Endothelial cell of umbilical vein (primary cell): ENCODE results near the gene AQR. TPM values are rescaled to one million over a fixed set of nuclear protein-coding genes. Genes with fewer than 3 reads are reported as not detected.

Source experiments
- BruUV-seq: library from RNA; stranded (reverse); fragments of 400-500 nt; replicated peaks from 2 replicates; lab custom pipeline; 2021; lab: Mats Ljungman, UMichigan
- CTCF ChIA-PET: fragments of 300-600, 350-600 bp; sonication (Branson Sonifier 250); formaldehyde crosslinking; loops from one replicate; lab custom pipeline; 2021; ENCODE audit warnings: antibody characterized with exemption, inconsistent platforms; lab: Charles Lee
- POLR2A ChIA-PET: fragments of 300-600, 350-600 bp; sonication (Branson Sonifier 250); formaldehyde crosslinking; loops from one replicate; lab custom pipeline; 2021; ENCODE audit warnings: antibody characterized with exemption, inconsistent platforms; lab: Charles Lee
- DNase-seq: peaks from one replicate; pipeline ENCODE4 v3.0.0-alpha.2; 2011; ENCODE audit warnings: low read depth, low spot score
- FAIRE-seq: peaks from 2 replicates; lab custom pipeline; 2011; peaks lifted over from hg19 to GRCh38; lab: Jason Lieb, UNC
- H2AFZ ChIP-seq: 2 replicates; pipeline ENCODE4 v1.6.0; 2012; ENCODE audit warnings: low read depth, low read length, control low read depth, inconsistent platforms
- H3K27ac ChIP-seq: 2 replicates; pipeline ENCODE4 v1.5.1; 2011; ENCODE audit warnings: low read depth, mild to moderate bottlenecking, control low read depth, low read length, moderate library complexity; ENCODE audit not compliant: insufficient read depth
- H3K27me3 ChIP-seq, 2 experiments: 2 replicates each; pipeline versions ENCODE4 v1.6.0 to v1.6.1; 2011; ENCODE audit warnings: low read length in 2 of 2, mixed read lengths in 1 of 2; ENCODE audit not compliant: control insufficient read depth in 2 of 2, insufficient read depth in 2 of 2
- H3K36me3 ChIP-seq, 2 experiments: 2 replicates in 1 of 2; 3 replicates in 1 of 2; pipeline ENCODE4 v1.5.1; 2011; ENCODE audit warnings: low read length in 2 of 2, mild to moderate bottlenecking in 1 of 2, moderate library complexity in 1 of 2; ENCODE audit not compliant: control insufficient read depth in 2 of 2, insufficient read depth in 2 of 2; ENCODE audit errors: extremely low read depth in 1 of 2
- H3K4me1 ChIP-seq: 3 replicates; pipeline ENCODE4 v1.5.1; 2011; ENCODE audit warnings: mild to moderate bottlenecking, low read length; ENCODE audit not compliant: control insufficient read depth, insufficient read depth; ENCODE audit errors: extremely low read depth
- H3K4me2 ChIP-seq: 2 replicates; pipeline ENCODE4 v1.6.1; 2011; ENCODE audit warnings: low read length, control low read depth, mixed read lengths; ENCODE audit not compliant: insufficient read depth
- H3K4me3 ChIP-seq, 3 experiments: fragments of 200-600 bp in 1 of 3; sonication (generic), shearing (Covaris generic) in 1 of 3; replicated peaks in 1 of 3; 2 replicates each; pipeline ENCODE4 v1.5.1; 2011 to 2016; ENCODE audit warnings: control low read depth in 3 of 3, low read length in 3 of 3, mild to moderate bottlenecking in 2 of 3, inconsistent platforms in 1 of 3, low read depth in 1 of 3, moderate library complexity in 1 of 3; ENCODE audit not compliant: insufficient read depth in 1 of 3
- H3K79me2 ChIP-seq: 2 replicates; pipeline ENCODE4 v1.6.0; 2012; ENCODE audit warnings: low read length, inconsistent platforms; ENCODE audit not compliant: control insufficient read depth, insufficient read depth
- H3K9ac ChIP-seq: replicated peaks from 2 replicates; pipeline ENCODE3; 2011; ENCODE audit warnings: low read length, control low read depth; ENCODE audit not compliant: insufficient read depth; ENCODE audit errors: extremely low read depth
- H3K9me1 ChIP-seq: replicated peaks from 3 replicates; pipeline ENCODE4 v1.6.0; 2011; ENCODE audit warnings: mild to moderate bottlenecking, low read length; ENCODE audit not compliant: control insufficient read depth, insufficient read depth; ENCODE audit errors: extremely low read depth
- H3K9me3 ChIP-seq: replicated peaks from 2 replicates; pipeline ENCODE4 v1.5.1; 2012; ENCODE audit warnings: low read length, inconsistent platforms; ENCODE audit not compliant: control insufficient read depth, insufficient read depth
- H4K20me1 ChIP-seq: replicated peaks from 2 replicates; pipeline ENCODE3; 2011; ENCODE audit warnings: mild to moderate bottlenecking, low read length; ENCODE audit not compliant: control insufficient read depth, insufficient read depth; ENCODE audit errors: extremely low read depth
- EZH2 ChIP-seq: IDR thresholded peaks from 2 replicates; pipeline ENCODE4 v1.6.1; 2012; ENCODE audit warnings: borderline replicate concordance, low read depth, mild to moderate bottlenecking, moderate library complexity, low read length, inconsistent platforms; ENCODE audit not compliant: severe bottlenecking
- FOS ChIP-seq: IDR thresholded peaks from 2 replicates; pipeline ENCODE4 v1.6.1; 2011; ENCODE audit warnings: mild to moderate bottlenecking, low read length, moderate library complexity, borderline replicate concordance; ENCODE audit not compliant: insufficient read depth
- GATA2 ChIP-seq: IDR thresholded peaks from 2 replicates; pipeline ENCODE4 v1.7.0; 2011; ENCODE audit warnings: low read depth, mild to moderate bottlenecking, moderate library complexity, mixed read lengths, low read length; ENCODE audit not compliant: insufficient read length, insufficient read depth
- JUN ChIP-seq: IDR thresholded peaks from 2 replicates; pipeline ENCODE4 v1.6.1; 2011; ENCODE audit warnings: borderline replicate concordance, low read depth; ENCODE audit not compliant: insufficient read length, insufficient read depth
- MYC ChIP-seq: IDR thresholded peaks from one replicate; pipeline ENCODE4 v1.6.1; 2011; ENCODE audit warnings: mild to moderate bottlenecking, low read depth, low read length
- POLR2A ChIP-seq: IDR thresholded peaks from 2 replicates; pipeline ENCODE4 v1.6.1; 2012; ENCODE audit warnings: low read depth, mild to moderate bottlenecking, control low read depth, low read length
- POLR2AphosphoS5 ChIP-seq: IDR thresholded peaks from 2 replicates; pipeline ENCODE4 v1.6.1; 2012; ENCODE audit warnings: low read depth, mild to moderate bottlenecking, control low read depth, low read length, moderate library complexity; ENCODE audit not compliant: insufficient read depth
- dilution Hi-C: fragments of 300-500 bp; cut with MboI; formaldehyde crosslinking; loops from one replicate; pipeline ENCODE4 v1.15.0; 2019; ENCODE audit warnings: low sequenced_read_pairs; ENCODE audit not compliant: extremely low pct_ligation_motif_present
- intact Hi-C: fragments of 100-400 bp; cut with micrococcal nuclease; formaldehyde crosslinking; loops from one replicate; pipeline ENCODE4 v1.10.0; 2022
- polyA plus RNA-seq, 4 experiments: library from polyadenylated mRNA; depleted of rRNA in 3 of 4; stranded (reverse) in 3 of 4; unstranded in 1 of 4; fragments of >200 nt; gene quantifications; 2 replicates each; pipeline versions ENCODE4 v1.2.1 to v1.2.3, GENCODE V29; 2011 to 2012; ENCODE audit warnings: missing spikeins in 1 of 4
- total RNA-seq: library from RNA; stranded (reverse); gene quantifications from 2 replicates; pipeline ENCODE4 v1.2.3, GENCODE V29; 2021
- TF ChIP-seq, protein P1 (sequence below): IDR thresholded peaks from 2 replicates; pipeline ENCODE4 v1.6.1; 2011; ENCODE audit not compliant: insufficient read depth, insufficient read length
- TF ChIP-seq, protein P2 (sequence below), 2 donors: IDR thresholded peaks; 1 replicate in 1 of 2; 2 replicates in 1 of 2; pipeline ENCODE4 v1.5.1; 2011; ENCODE audit warnings: low read length in 2 of 2, mild to moderate bottlenecking in 2 of 2, moderate library complexity in 2 of 2, control low read depth in 1 of 2, inconsistent platforms in 1 of 2, low read depth in 1 of 2; ENCODE audit not compliant: insufficient read depth in 1 of 2; ENCODE audit errors: extremely low read depth in 1 of 2

Gene AQR
- total and polyA plus RNA-seq, 2 donors (not counting 3 experiments of a cell fraction or from before 2014, with no cell fraction given), result 18.7 to 37.5 TPM

DNA sequence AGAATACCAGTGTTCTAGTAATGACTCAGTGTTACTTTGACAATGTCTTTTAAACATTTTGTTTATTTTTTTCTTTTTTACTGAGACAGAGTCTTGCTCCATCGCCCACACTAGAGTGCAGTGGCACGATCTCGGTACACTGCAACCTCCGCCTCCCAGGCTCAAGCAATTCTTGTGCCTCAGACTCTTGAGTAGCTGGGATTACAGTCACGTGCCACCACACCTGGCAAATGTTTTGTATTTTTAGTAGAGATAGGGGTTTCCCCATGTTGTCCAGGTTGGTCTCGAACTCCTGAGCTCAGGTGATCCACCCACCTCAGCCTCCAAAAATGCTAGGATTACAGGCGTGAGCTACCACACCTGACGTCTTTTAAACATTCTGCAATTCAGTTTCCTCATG lies 15.7 kb downstream of the AQR start:
- FAIRE-seq (no peak), DNase-seq (no peak)
- Histone ChIP-seq H3K79me2 (peaks cover 8% of the 10 kb centered on the region), H3K9me1 (no peaks in the 10 kb centered on the region), H3K4me2 (no peak overlapping the region), H2AFZ (no peak overlapping the region), H3K36me3 (peaks cover 0 to 4% of the 10 kb centered on the region in 2 experiments), H3K9ac (no peak overlapping the region), H3K9me3 (no peaks in the 10 kb centered on the region), H3K4me1 (no peaks in the 10 kb centered on the region), H4K20me1 (no peaks in the 10 kb centered on the region), H3K27ac (no peak overlapping the region), H3K4me3 (no peak overlapping the region), H3K27me3 (no peaks in the 10 kb centered on the region)
- CTCF ChIA-PET, result interaction anchor here (3.1 kb wide), 1 partner anchor 16 kb away, joined by 17 read pairs; the partner anchor contains the start of gene AQR
- intact Hi-C loops, result no loop called here
- no peak for TF ChIP-seq POLR2A
- no peak for TF ChIP-seq FOS
- TF ChIP-seq POLR2AphosphoS5, result no peak
- TF ChIP-seq MYC, result no peak
- TF ChIP-seq JUN, result no peak
- no peak for TF ChIP-seq EZH2
- TF ChIP-seq, protein P1, sequence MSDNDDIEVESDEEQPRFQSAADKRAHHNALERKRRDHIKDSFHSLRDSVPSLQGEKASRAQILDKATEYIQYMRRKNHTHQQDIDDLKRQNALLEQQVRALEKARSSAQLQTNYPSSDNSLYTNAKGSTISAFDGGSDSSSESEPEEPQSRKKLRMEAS, result no peak
- TF ChIP-seq, protein P2, sequence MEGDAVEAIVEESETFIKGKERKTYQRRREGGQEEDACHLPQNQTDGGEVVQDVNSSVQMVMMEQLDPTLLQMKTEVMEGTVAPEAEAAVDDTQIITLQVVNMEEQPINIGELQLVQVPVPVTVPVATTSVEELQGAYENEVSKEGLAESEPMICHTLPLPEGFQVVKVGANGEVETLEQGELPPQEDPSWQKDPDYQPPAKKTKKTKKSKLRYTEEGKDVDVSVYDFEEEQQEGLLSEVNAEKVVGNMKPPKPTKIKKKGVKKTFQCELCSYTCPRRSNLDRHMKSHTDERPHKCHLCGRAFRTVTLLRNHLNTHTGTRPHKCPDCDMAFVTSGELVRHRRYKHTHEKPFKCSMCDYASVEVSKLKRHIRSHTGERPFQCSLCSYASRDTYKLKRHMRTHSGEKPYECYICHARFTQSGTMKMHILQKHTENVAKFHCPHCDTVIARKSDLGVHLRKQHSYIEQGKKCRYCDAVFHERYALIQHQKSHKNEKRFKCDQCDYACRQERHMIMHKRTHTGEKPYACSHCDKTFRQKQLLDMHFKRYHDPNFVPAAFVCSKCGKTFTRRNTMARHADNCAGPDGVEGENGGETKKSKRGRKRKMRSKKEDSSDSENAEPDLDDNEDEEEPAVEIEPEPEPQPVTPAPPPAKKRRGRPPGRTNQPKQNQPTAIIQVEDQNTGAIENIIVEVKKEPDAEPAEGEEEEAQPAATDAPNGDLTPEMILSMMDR (IDR thresholded peaks at IDR 0.05; ENCODE audit: extremely low read depth in 1 of 2, insufficient read depth in 1 of 2, low read depth in 1 of 2, low read length in 2 of 2), result no peak
- no peak for TF ChIP-seq GATA2
- POLR2A ChIA-PET, result interaction anchor here (0.6 kb wide), 1 partner anchor 16 kb away, joined by 3 read pairs; no protein-coding TSS in a partner anchor
- dilution Hi-C loops, result no loop called here
- no TSS peak for BruUV-seq
